Stomach (tissue), 4 donors: ENCODE results near the gene MAB21L4.

Experiments used
- CTCF ChIP-seq, 7 experiments: fragments of 450-650 bp in 4 of 7; fragments of 200-600 bp in 3 of 7; sonication (generic) in 3 of 7; IDR thresholded peaks; one replicate each; pipeline ENCODE4 v1.5.1; 2016 to 2019; ENCODE audit warnings: antibody characterized with exemption in 7 of 7, control low read depth in 2 of 7, mild to moderate bottlenecking in 1 of 7
- POLR2AphosphoS5 ChIP-seq, 3 donors: sonication (generic); formaldehyde crosslinking; IDR thresholded peaks; one replicate each; pipeline ENCODE4 v1.6.1; 2016; ENCODE audit warnings: antibody characterized with exemption in 3 of 3

DNA sequence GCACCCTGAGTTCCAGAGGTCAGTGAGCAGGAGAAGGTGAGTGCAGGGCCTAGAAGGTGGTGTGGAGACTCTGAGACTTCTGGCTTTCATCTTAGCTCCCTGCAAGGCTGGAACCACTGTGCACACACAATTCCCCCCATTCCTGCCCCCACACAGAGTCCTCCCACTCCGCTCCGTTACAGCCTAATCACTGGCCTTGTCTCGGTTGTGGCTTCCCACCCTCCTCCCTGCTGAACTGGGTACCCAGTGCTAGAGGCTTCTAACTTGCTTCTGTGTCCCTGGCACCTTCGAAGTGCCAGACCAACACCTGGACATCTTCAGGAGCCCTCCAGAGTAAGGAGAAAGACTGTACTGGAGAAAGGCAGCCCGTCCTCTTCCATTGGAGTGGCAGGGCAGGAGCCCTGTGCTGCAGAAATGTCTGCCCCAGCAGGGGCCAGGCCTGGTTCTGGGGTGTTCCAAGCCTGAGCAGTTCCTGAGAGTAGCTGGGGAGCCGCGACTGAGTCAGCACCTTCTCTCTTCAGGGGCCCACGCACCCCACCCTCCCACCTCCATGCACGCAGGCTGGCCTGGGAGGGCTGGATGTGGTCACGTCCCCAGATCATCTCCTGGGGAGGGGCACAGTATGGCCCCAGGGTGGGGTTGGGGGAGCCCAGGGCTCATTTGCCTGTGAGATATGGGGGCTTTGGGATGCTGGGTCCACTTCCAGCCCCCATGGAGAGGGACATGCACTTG, 33.6 kb upstream of the MAB21L4 start:
- TF ChIP-seq POLR2AphosphoS5 (IDR thresholded peaks at IDR 0.05), result no peak
- no peak for TF ChIP-seq CTCF (IDR thresholded peaks at IDR 0.05)
